Fibroblast of mammary gland (primary cell): ENCODE measurements around the gene PNMA6E.

ENCODE experiments used
- DNase-seq: peaks from one replicate; pipeline ENCODE4 v3.0.0-alpha.2; 2010; ENCODE audit warnings: low read depth
- H3K4me3 ChIP-seq: 2 replicates; pipeline ENCODE4 v1.5.1; 2011; ENCODE audit warnings: low read depth, mild to moderate bottlenecking, low read length, moderate library complexity; ENCODE audit not compliant: control insufficient read depth
- TF ChIP-seq, protein P1 (sequence below): conservative IDR thresholded peaks from 2 replicates; pipeline ENCODE4 v1.5.1; 2011; ENCODE audit warnings: low read depth, low read length, inconsistent platforms; ENCODE audit not compliant: control insufficient read depth, insufficient read depth

PNMA6E gene

DNA sequence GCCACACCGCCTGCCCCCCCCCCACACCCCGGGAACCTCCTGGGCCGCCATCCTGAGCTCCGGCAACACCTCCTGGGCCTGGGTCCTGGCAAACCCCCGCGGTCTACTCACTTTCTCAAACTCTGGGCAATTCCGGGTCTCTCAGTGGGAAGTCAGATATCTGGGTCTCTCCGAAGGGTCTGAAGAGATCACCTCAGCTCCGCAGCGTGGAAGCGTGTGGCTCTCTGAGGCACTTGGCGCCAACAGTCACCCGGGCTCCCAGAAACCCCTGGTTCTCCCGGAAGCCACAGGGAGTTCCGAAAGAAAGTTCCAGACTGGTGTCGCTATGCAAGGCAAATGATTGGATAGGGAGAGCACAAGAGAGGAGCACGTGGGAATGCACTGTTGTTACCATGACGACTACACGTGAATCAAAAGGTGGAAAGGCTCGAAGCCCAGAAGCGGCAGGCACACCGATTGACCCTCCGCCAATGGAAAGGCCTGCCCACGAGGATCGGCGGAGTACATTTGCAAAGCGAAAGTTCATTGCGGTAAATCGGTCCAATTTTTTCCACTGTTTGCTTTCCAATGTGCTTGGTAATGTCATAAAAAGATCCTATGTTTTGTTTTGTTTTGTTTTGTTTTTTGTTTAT, at the start of gene PNMA6E:
Gene PNMA6E, minus strand, starts transcription at position 218 of the 632 bp plus-strand sequence. CDS start 2,501 bp downstream, outside the sequence.
- TF ChIP-seq, protein P1, sequence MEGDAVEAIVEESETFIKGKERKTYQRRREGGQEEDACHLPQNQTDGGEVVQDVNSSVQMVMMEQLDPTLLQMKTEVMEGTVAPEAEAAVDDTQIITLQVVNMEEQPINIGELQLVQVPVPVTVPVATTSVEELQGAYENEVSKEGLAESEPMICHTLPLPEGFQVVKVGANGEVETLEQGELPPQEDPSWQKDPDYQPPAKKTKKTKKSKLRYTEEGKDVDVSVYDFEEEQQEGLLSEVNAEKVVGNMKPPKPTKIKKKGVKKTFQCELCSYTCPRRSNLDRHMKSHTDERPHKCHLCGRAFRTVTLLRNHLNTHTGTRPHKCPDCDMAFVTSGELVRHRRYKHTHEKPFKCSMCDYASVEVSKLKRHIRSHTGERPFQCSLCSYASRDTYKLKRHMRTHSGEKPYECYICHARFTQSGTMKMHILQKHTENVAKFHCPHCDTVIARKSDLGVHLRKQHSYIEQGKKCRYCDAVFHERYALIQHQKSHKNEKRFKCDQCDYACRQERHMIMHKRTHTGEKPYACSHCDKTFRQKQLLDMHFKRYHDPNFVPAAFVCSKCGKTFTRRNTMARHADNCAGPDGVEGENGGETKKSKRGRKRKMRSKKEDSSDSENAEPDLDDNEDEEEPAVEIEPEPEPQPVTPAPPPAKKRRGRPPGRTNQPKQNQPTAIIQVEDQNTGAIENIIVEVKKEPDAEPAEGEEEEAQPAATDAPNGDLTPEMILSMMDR = no peak
- DNase-seq = no peak
- H3K4me3 ChIP-seq = no peak within 1 kb of the TSS

- no peak for DNase-seq
- H3K4me3 ChIP-seq = no peak overlapping the region
- TF ChIP-seq, protein P1 = no peak
Measured at GRCh38 chrX:153450949-153451277, 49.8 kb upstream of the PNMA6E start.

- no peak for DNase-seq
- H3K4me3 ChIP-seq = no peak overlapping the region
- TF ChIP-seq, protein P1 = no peak
Measured at GRCh38 chrX:153450114-153450948, 49.2 kb upstream of the PNMA6E start.

DNA sequence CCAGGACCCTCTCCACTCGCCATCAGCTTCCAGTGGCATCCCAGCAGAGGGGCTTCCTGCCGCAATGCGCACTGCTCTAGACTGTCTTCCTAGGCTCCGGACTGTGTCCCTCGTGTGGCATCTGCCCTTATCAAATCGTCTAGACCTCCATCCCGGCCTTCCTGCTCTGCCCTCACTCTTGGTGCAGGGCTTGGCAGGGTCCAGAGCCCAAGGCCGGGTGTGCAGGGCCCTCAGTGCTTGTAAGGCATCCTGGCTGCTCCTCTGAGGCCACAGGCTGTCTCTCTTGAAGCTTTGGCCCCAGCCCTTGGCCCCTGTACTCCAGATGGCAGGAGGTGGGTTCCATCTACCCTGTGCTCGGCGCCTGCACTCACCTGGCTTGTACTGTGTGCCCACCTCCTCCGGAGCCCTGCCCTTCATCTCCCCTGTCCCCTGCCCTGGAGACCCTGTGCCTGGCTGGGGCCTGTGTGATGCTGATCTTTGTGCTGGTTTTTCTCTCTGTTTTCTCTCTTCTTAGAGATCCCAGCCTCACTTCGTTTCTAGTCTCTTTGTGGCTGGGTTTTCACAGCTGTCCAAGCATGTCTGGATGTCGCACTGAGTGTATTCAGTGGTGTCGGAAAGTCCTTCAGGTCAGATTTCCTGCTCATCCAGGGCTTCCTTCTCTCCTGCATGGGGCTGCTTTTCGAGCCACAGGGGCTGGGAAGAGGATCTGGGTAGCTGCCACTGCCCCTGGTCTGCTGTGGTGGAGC, 48.4 kb upstream of the PNMA6E start:
- TF ChIP-seq, protein P1 = no peak
- H3K4me3 ChIP-seq = no peak overlapping the region
- DNase-seq = no peak

DNA sequence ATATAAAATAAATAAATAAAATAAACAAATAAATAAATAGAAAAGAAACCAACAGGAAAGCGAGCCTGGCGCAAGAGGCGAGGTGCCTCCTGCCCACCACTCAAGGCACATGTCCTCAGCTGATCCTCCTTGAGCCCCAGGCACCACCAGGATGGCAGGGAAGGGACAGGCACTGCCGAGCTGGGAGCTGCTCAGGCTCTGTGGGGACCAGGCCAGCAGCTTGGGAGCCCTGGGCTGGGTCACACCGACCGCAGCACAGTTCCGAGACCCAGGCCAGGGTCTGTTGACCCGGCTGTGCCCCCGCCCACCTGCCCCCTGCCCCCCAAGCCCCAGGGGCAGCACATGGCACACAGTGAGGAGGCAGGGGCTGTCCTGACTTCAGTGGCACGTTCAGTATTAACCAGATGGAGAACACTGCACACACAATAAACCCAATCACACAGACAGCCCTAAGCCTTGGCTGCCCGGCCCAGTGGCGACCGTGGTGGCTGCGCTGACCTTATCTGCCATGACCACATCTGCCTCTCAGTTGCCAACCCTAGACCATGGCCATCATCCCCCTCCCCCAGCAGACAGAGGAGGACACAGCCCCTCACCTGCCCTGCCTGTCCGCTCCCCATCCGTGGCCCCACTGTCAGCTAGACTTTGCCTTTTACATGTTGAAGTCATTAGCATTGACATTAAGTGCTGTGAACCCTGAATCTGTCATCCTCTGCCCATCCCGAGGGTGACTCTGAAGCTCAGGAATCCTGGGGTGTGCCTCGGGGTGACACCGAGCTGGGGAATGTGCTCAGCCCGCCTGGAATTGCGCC, 47.6 kb upstream of the PNMA6E start:
- no peak for DNase-seq
- TF ChIP-seq, protein P1 = no peak
- no peak overlapping the region for H3K4me3 ChIP-seq

DNA sequence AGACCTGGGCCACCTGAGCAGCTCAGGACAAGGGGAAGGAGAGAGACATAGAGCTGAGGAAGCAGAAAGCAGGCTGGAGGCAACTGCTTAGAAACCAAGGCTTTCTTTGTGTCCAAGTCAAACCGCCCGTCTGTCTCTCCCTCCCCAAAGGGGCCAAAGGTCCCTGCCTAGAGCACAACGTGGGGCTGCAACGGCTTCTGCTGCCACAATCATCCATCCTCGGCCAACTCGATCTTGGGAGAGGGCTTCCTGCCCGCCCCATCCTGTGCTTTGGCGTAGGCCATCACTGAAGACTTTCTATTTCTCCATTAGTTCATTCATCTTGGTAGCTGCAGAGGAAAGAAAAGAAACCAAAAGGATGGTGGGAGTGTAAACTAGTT, 46.4 kb upstream of the PNMA6E start:
- H3K4me3 ChIP-seq = no peak overlapping the region
- no peak for DNase-seq
- TF ChIP-seq, protein P1 = no peak
